Activated naive CD4-positive, alpha-beta T cell treated with anti-CD3 and anti-CD28 coated beads for 36 hours (primary cell): ENCODE data around the gene AUTS2. TPM values are rescaled to one million over a fixed set of nuclear protein-coding genes. Genes with fewer than 3 reads are reported as not detected.

ENCODE experiments used
- CTCF ChIA-PET: fragments of 350-600 bp; sonication (Branson Sonifier 250); formaldehyde crosslinking; loops from one replicate; lab custom pipeline; 2021; ENCODE audit warnings: antibody characterized with exemption; lab: Charles Lee
- DNase-seq: peaks from one replicate; pipeline ENCODE4 v3.0.0-alpha.2; 2020
- H3K27ac Mint-ChIP-seq: one replicate; pipeline ENCODE4 v1.8.0; 2021; ENCODE audit warnings: mild to moderate bottlenecking, mixed read lengths
- H3K27me3 Mint-ChIP-seq: one replicate; pipeline ENCODE4 v1.8.0; 2021; ENCODE audit warnings: low read depth, mixed read lengths
- H3K36me3 Mint-ChIP-seq: one replicate; pipeline ENCODE4 v1.8.0; 2021; ENCODE audit warnings: low read depth, mixed read lengths
- H3K4me1 Mint-ChIP-seq: one replicate; pipeline ENCODE4 v1.8.0; 2021; ENCODE audit warnings: low read depth, mixed read lengths
- H3K4me3 Mint-ChIP-seq: one replicate; pipeline ENCODE4 v1.8.0; 2021; ENCODE audit warnings: mild to moderate bottlenecking, moderate library complexity, mixed read lengths
- H3K9me3 Mint-ChIP-seq: one replicate; pipeline ENCODE4 v1.8.0; 2021; ENCODE audit warnings: mixed read lengths
- intact Hi-C: fragments of 100-400 bp; cut with micrococcal nuclease; formaldehyde crosslinking; loops from one replicate; pipeline ENCODE4 v1.15.1; 2023
- total RNA-seq, 2 experiments: library from RNA; stranded (reverse); gene quantifications; one replicate each; pipeline ENCODE4 v1.2.3, GENCODE V29; 2021

AUTS2 gene
- total RNA-seq, 2 experiments from 2014 or later: 0.79 to 1.1 TPM

GRCh38 chr7:70616821-70617220 lies 1018.5 kb downstream of the AUTS2 start:
- H3K4me3 Mint-ChIP-seq: no peak overlapping the region
- no peaks in the 10 kb centered on the region for H3K36me3 Mint-ChIP-seq
- DNase-seq: no peak
- CTCF ChIA-PET: no interaction called here
- H3K9me3 Mint-ChIP-seq: no peaks in the 10 kb centered on the region
- H3K4me1 Mint-ChIP-seq: no peaks in the 10 kb centered on the region
- H3K27ac Mint-ChIP-seq: no peak overlapping the region
- intact Hi-C loops: no loop called here
- no peaks in the 10 kb centered on the region for H3K27me3 Mint-ChIP-seq

- no peaks in the 10 kb centered on the region for H3K4me1 Mint-ChIP-seq
- CTCF ChIA-PET: no interaction called here
- H3K27me3 Mint-ChIP-seq: no peaks in the 10 kb centered on the region
- H3K4me3 Mint-ChIP-seq: no peak overlapping the region
- intact Hi-C loops: no loop called here
- H3K9me3 Mint-ChIP-seq: no peaks in the 10 kb centered on the region
- no peaks in the 10 kb centered on the region for H3K36me3 Mint-ChIP-seq
- H3K27ac Mint-ChIP-seq: no peak overlapping the region
- no peak for DNase-seq
Observed at GRCh38 chr7:70618020-70618551, 1019.8 kb downstream of the AUTS2 start.

- Mint-ChIP-seq H3K27me3 (no peaks in the 10 kb centered on the region), H3K36me3 (no peaks in the 10 kb centered on the region), H3K27ac (no peak overlapping the region), H3K9me3 (no peaks in the 10 kb centered on the region), H3K4me3 (no peak overlapping the region), H3K4me1 (no peaks in the 10 kb centered on the region)
- CTCF ChIA-PET: no interaction called here
- DNase-seq: no peak
- intact Hi-C loops: no loop called here
Observed at GRCh38 chr7:70619130-70619529, 1020.9 kb downstream of the AUTS2 start.

- no peak overlapping the region for H3K27ac Mint-ChIP-seq
- no peaks in the 10 kb centered on the region for H3K36me3 Mint-ChIP-seq
- H3K4me3 Mint-ChIP-seq: no peak overlapping the region
- no peaks in the 10 kb centered on the region for H3K9me3 Mint-ChIP-seq
- no peak for DNase-seq
- CTCF ChIA-PET: no interaction called here
- intact Hi-C loops: no loop called here
- H3K4me1 Mint-ChIP-seq: no peaks in the 10 kb centered on the region
- H3K27me3 Mint-ChIP-seq: no peaks in the 10 kb centered on the region
Observed at GRCh38 chr7:70619659-70620058, 1021.4 kb downstream of the AUTS2 start.

GRCh38 chr7:70620333-70621055 lies 1022.2 kb downstream of the AUTS2 start:
- CTCF ChIA-PET: no interaction called here
- intact Hi-C loops: no loop called here
- Mint-ChIP-seq H3K4me1 (no peaks in the 10 kb centered on the region), H3K27ac (no peak overlapping the region), H3K36me3 (no peaks in the 10 kb centered on the region), H3K9me3 (no peaks in the 10 kb centered on the region), H3K27me3 (no peaks in the 10 kb centered on the region), H3K4me3 (no peak overlapping the region)
- no peak for DNase-seq

- no peak for DNase-seq
- CTCF ChIA-PET: no interaction called here
- Mint-ChIP-seq H3K27ac (no peak overlapping the region), H3K36me3 (no peaks in the 10 kb centered on the region), H3K9me3 (peaks cover 3% of the 10 kb centered on the region), H3K27me3 (no peaks in the 10 kb centered on the region), H3K4me3 (no peak overlapping the region), H3K4me1 (no peaks in the 10 kb centered on the region)
- intact Hi-C loops: no loop called here
Observed at GRCh38 chr7:70621954-70622600, 1023.8 kb downstream of the AUTS2 start.

GRCh38 chr7:70622936-70623335 lies 1024.7 kb downstream of the AUTS2 start:
- Mint-ChIP-seq H3K9me3 (peaks cover 3% of the 10 kb centered on the region), H3K27me3 (no peaks in the 10 kb centered on the region), H3K4me3 (no peak overlapping the region), H3K4me1 (no peaks in the 10 kb centered on the region), H3K36me3 (no peaks in the 10 kb centered on the region), H3K27ac (no peak overlapping the region)
- no peak for DNase-seq
- intact Hi-C loops: no loop called here
- CTCF ChIA-PET: no interaction called here

- Mint-ChIP-seq H3K4me3 (no peak overlapping the region), H3K27ac (no peak overlapping the region), H3K36me3 (no peaks in the 10 kb centered on the region), H3K9me3 (peaks cover 3% of the 10 kb centered on the region), H3K4me1 (no peaks in the 10 kb centered on the region), H3K27me3 (no peaks in the 10 kb centered on the region)
- no peak for DNase-seq
- intact Hi-C loops: no loop called here
- CTCF ChIA-PET: no interaction called here
Observed at GRCh38 chr7:70624500-70625103, 1026.3 kb downstream of the AUTS2 start.

GRCh38 chr7:70627461-70627860 lies 1029.2 kb downstream of the AUTS2 start:
- H3K27ac Mint-ChIP-seq: no peak overlapping the region
- H3K36me3 Mint-ChIP-seq: no peaks in the 10 kb centered on the region
- DNase-seq: no peak
- intact Hi-C loops: no loop called here
- peaks cover 3% of the 10 kb centered on the region for H3K9me3 Mint-ChIP-seq
- H3K4me3 Mint-ChIP-seq: no peak overlapping the region
- CTCF ChIA-PET: no interaction called here
- no peaks in the 10 kb centered on the region for H3K27me3 Mint-ChIP-seq
- no peaks in the 10 kb centered on the region for H3K4me1 Mint-ChIP-seq

GRCh38 chr7:70630440-70630817 lies 1032.2 kb downstream of the AUTS2 start:
- no peak for DNase-seq
- H3K9me3 Mint-ChIP-seq: peaks cover 3% of the 10 kb centered on the region
- intact Hi-C loops: no loop called here

GRCh38 chr7:70630818-70631457 lies 1032.7 kb downstream of the AUTS2 start:
- H3K36me3 Mint-ChIP-seq: no peaks in the 10 kb centered on the region
- no peaks in the 10 kb centered on the region for H3K4me1 Mint-ChIP-seq
- no peak for DNase-seq

More at GRCh38 chr7:70630440-70630817, 1032.2 kb downstream of the AUTS2 start:
- H3K4me1 Mint-ChIP-seq: no peaks in the 10 kb centered on the region
- CTCF ChIA-PET: no interaction called here
- no peak overlapping the region for H3K27ac Mint-ChIP-seq
- H3K4me3 Mint-ChIP-seq: no peak overlapping the region
- no peaks in the 10 kb centered on the region for H3K27me3 Mint-ChIP-seq
- H3K36me3 Mint-ChIP-seq: no peaks in the 10 kb centered on the region

GRCh38 chr7:70631718-70632117 lies 1033.4 kb downstream of the AUTS2 start:
- Mint-ChIP-seq H3K4me1 (no peaks in the 10 kb centered on the region), H3K4me3 (no peak overlapping the region), H3K36me3 (no peaks in the 10 kb centered on the region), H3K9me3 (peaks cover under 1% of the 10 kb centered on the region), H3K27ac (no peak overlapping the region), H3K27me3 (no peaks in the 10 kb centered on the region)
- CTCF ChIA-PET: no interaction called here
- DNase-seq: no peak
- intact Hi-C loops: no loop called here

More at GRCh38 chr7:70630818-70631457, 1032.7 kb downstream of the AUTS2 start:
- Mint-ChIP-seq H3K27me3 (no peaks in the 10 kb centered on the region), H3K4me3 (no peak overlapping the region), H3K9me3 (peaks cover 3% of the 10 kb centered on the region), H3K27ac (no peak overlapping the region)
- intact Hi-C loops: no loop called here
- CTCF ChIA-PET: no interaction called here
